ENCODE results near the gene NCR3LG1. TPM values are rescaled to one million over a fixed set of nuclear protein-coding genes. Genes with fewer than 3 reads are reported as not detected.

Gene NCR3LG1
- total and polyA plus RNA-seq, 2 of the 4 experiments (the other 2 are of a cell fraction) = 1.7 to 4.1 TPM

DNA sequence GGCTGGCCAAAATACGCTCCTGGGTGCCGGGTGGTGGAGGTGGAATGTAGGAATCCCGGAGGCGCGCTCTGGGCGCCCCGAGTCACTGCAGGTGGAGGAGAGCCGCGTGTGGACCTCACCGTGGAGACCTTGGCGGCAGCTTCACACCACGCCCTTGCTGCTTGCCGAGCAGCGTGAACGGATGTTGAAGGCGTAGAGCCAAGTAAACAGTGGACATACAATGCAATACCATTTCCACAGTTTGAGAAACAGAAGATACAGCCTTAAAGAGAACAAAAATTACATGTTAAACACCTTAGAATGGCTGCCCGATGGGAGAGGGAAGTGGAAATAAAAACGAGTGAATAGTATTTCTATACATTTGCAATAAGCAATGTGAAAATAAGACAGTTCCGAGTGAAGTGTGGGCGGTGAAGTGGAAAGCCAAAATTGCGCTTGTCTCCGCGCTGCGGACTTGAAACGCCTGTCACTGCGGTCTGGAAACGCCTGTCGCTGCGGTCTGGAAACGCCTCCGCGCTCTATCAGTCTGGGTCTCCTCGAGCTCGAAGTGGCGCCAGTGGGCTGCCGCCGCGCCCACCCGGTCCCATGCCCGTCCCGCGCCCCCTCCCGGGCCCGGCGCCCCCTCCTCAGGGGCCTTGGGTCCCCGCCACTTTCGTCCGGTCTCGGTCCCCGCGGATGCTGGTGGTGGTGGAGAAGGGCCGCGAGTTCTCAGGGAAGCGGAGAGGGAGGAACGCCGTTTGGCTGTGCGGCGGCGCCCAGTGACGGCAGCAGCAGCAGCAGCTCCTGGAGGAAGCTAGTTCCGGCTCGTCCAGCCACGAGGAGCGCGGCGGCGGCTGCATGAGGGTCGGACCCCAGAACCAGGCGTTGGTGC, 1.6 kb downstream of the NCR3LG1 start:
- TSS peak; percentile 31 for BruUV-seq (replicated peaks)
- peak; percentile 78 for ATAC-seq (ENCODE audit: low read depth)
- H3K14ac ChIP-seq (replicated peaks; ENCODE audit: low read depth, low read length) = peak overlapping the region; percentile 87; the same call in 1 of the 2 replicates
- TF ChIP-seq MXI1 (IDR thresholded peaks at IDR 0.05; ENCODE audit: borderline replicate concordance, low read depth, low read length) (peak; percentile 85; the same call in 1 of the 2 replicates), RCOR1 (IDR thresholded peaks at IDR 0.05; ENCODE audit: insufficient replicate concordance, low read length) (no peak), MAZ (IDR thresholded peaks at IDR 0.05; ENCODE audit: borderline replicate concordance, low read depth, low read length) (no peak), RFX5 (IDR thresholded peaks at IDR 0.05; ENCODE audit: low read depth, low read length) (no peak), SMC3 (IDR thresholded peaks at IDR 0.05; ENCODE audit: low read depth, low read length) (no peak), FOS (IDR thresholded peaks at IDR 0.05; ENCODE audit: low read depth, low read length) (no peak), NFE2L2 (IDR thresholded peaks at IDR 0.05; ENCODE audit: low read depth, low read length) (no peak), POLR2A (IDR thresholded peaks at IDR 0.05; ENCODE audit: low read depth, low read length) (peak; percentile 59; the same call in 1 of the 2 replicates), MAFK (IDR thresholded peaks at IDR 0.05; ENCODE audit: low read depth, low read length) (no peak), BHLHE40 (IDR thresholded peaks at IDR 0.05; ENCODE audit: low read depth, low read length) (no peak)
- TF ChIP-seq, protein P1, sequence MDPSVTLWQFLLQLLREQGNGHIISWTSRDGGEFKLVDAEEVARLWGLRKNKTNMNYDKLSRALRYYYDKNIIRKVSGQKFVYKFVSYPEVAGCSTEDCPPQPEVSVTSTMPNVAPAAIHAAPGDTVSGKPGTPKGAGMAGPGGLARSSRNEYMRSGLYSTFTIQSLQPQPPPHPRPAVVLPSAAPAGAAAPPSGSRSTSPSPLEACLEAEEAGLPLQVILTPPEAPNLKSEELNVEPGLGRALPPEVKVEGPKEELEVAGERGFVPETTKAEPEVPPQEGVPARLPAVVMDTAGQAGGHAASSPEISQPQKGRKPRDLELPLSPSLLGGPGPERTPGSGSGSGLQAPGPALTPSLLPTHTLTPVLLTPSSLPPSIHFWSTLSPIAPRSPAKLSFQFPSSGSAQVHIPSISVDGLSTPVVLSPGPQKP (IDR thresholded peaks at IDR 0.05; ENCODE audit: borderline replicate concordance, low read depth, low read length) = no peak
- TF ChIP-seq, protein P2, sequence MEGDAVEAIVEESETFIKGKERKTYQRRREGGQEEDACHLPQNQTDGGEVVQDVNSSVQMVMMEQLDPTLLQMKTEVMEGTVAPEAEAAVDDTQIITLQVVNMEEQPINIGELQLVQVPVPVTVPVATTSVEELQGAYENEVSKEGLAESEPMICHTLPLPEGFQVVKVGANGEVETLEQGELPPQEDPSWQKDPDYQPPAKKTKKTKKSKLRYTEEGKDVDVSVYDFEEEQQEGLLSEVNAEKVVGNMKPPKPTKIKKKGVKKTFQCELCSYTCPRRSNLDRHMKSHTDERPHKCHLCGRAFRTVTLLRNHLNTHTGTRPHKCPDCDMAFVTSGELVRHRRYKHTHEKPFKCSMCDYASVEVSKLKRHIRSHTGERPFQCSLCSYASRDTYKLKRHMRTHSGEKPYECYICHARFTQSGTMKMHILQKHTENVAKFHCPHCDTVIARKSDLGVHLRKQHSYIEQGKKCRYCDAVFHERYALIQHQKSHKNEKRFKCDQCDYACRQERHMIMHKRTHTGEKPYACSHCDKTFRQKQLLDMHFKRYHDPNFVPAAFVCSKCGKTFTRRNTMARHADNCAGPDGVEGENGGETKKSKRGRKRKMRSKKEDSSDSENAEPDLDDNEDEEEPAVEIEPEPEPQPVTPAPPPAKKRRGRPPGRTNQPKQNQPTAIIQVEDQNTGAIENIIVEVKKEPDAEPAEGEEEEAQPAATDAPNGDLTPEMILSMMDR (conservative IDR thresholded peaks at IDR 0.05; ENCODE audit: low read depth, low read length) = no peak

More for the DNA sequence above, 1.6 kb downstream of the NCR3LG1 start:
- Histone ChIP-seq H2BK20ac (ENCODE audit: low read depth, low read length) (no peak overlapping the region), H4K5ac (ENCODE audit: low read depth, low read length) (0 out of 2 replicates have a peak overlapping the region, but pooled peaks have one; percentile 38), H2BK15ac (ENCODE audit: low read depth, low read length) (no peak overlapping the region), H2AK9ac (replicated peaks; ENCODE audit: low read depth, low read length, poor library complexity) (peak overlapping the region; percentile 74), H3K27me3 (ENCODE audit: control insufficient read depth, insufficient read depth, low read length) (no peaks in the 10 kb centered on the region), H2AFZ (replicated peaks; ENCODE audit: low read length, poor library complexity) (peak overlapping the region; percentile 93), H3K36me3 (ENCODE audit: control insufficient read depth, insufficient read depth, low read length) (no peaks in the 10 kb centered on the region; the same call in 1 of the 2 replicates), H2BK5ac (ENCODE audit: low read depth, low read length, poor library complexity, severe bottlenecking) (peak overlapping the region; percentile 48), H3K4me3 (ENCODE audit: insufficient read depth, low read depth, low read length) (peak overlapping the region; percentile 74), H2AK5ac (ENCODE audit: low read depth, low read length) (no peak overlapping the region), H3K56ac (ENCODE audit: extremely low read depth, insufficient read depth, low read length) (peak overlapping the region; percentile 74), H3K79me1 (ENCODE audit: low read depth in 1 of 2, low read length in 2 of 2) (peaks cover 0 to 4% of the 10 kb centered on the region in 2 experiments; a peak in 1 of 4 replicates), H3K4me2 (ENCODE audit: low read depth, low read length) (peak overlapping the region; percentile 100), H3K9me1 (ENCODE audit: insufficient read depth, low read length) (no peaks in the 10 kb centered on the region), H2BK120ac (ENCODE audit: low read depth, low read length) (peak overlapping the region; percentile 18; the same call in 1 of the 2 replicates), H3K9ac (ENCODE audit: low read depth, low read length) (peak overlapping the region; percentile 69), H4K8ac (ENCODE audit: low read depth in 2 of 2, low read length in 2 of 2) (peak overlapping the region; percentile 7 to 71; a peak in 2 of 4 replicates), H3K4me1 (ENCODE audit: control insufficient read depth, insufficient read depth, low read length) (peaks cover 2% of the 10 kb centered on the region), H3K18ac (ENCODE audit: low read depth, low read length) (no peak overlapping the region; the same call in 1 of the 2 replicates), H4K91ac (ENCODE audit: insufficient read depth, low read depth, low read length) (0 out of 2 replicates have a peak overlapping the region, but pooled peaks have one; percentile 36), H3K4ac (ENCODE audit: low read depth, low read length) (peak overlapping the region; percentile 60), H3K9me3 (ENCODE audit: control insufficient read depth, insufficient read depth, low read length) (no peaks in the 10 kb centered on the region), H4K20me1 (ENCODE audit: insufficient read depth, low read length) (no peaks in the 10 kb centered on the region), H3K23ac (ENCODE audit: low read depth, low read length) (peak overlapping the region; percentile 4; the same call in 1 of the 2 replicates), H3K27ac (ENCODE audit: insufficient read depth, low read length) (peak overlapping the region; percentile 59)
- CTCF ChIA-PET = interaction anchor here (0.6 to 3.3 kb wide), 5 partner anchors 9 to 175 kb away, joined by 3 to 9 read pairs (median 4); no protein-coding TSS in a partner anchor
- dilution Hi-C loops (cut with HindIII; ENCODE audit: low sequenced_read_pairs, unreplicated experiment) = no loop called here
- WGBS, 2 experiments (ENCODE audit: extremely low coverage in 2 of 2, insufficient read length in 1 of 2) = 0% methylated on average over 14 of the region's 69 CpGs; no CpG with 5 or more reads in 1 of the 2 experiments
- peak; percentile 76 for DNase-seq
- intact Hi-C loops (cut with micrococcal nuclease) = loop anchor here (1.0 to 5.0 kb wide), 2 partner anchors 76 to 123 kb away; partner anchors contain the start of gene NUCB2
- POLR2A ChIA-PET (ENCODE audit: unreplicated experiment) = interaction anchor here (0.6 kb wide), 1 partner anchor 150 kb away, joined by 3 read pairs; no protein-coding TSS in a partner anchor
- in situ Hi-C loops (cut with MboI; ENCODE audit: low sequenced_read_pairs) = no loop called here
